GM21390 (cell line): ENCODE data around the gene TBC1D21.

Experiments used
- ATAC-seq: cut with Tn5 transposase; IDR thresholded peaks from one replicate; pipeline ENCODE4 v1.9.1; 2021; ENCODE audit not compliant: unreplicated experiment

The TBC1D21 gene, protein sequence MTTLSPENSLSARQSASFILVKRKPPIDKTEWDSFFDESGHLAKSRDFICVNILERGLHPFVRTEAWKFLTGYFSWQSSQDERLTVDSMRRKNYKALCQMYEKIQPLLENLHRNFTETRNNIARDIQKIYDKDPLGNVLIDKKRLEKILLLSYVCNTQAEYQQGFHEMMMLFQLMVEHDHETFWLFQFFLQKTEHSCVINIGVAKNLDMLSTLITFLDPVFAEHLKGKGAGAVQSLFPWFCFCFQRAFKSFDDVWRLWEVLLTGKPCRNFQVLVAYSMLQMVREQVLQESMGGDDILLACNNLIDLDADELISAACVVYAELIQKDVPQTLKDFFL

DNA sequence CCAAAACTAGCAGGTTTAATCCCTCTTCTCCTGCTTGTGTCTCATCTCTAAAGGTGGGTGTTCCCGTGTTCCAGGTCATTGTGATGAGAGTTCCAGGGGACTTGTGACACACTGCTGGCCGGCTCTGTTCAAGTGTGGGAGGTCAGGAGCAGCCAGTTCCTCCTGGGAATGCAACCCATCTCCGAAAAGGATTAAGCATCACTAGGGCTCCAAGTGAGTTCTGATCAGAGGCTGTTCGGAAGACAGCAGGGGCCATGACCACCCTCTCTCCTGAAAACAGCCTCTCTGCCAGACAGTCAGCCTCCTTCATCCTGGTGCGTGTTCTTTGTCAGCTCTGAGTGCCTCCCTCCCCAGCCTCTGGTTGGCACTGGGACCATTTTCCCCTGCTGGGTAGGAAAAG is at the start of gene TBC1D21:
TSS of gene TBC1D21 (plus strand) at position 109 of the 400 bp plus-strand sequence. CDS start at position 255, 146 bp downstream.
- ATAC-seq = no peak

- ATAC-seq = no peak
Measured at GRCh38 chr15:73826711-73827251, 46.6 kb upstream of the TBC1D21 start.

DNA sequence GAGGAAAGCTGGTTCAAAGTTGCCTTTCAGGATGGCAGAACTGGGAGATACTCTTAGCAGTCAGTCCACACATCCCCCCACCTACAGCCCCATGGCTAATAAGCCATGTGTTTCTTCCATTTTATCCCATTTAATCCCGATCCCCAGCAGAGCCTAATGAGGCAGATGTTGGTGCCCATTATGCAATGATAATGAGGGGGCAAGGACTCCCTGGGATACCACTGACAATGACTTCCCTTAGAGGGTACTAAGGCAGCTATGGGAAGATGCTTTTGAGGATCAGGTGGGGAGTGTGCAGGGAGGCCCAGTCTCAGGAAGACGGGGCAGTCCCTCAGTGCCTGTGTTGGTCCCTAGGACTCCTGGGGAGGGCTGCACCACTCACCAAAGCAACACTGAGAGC is 43.8 kb upstream of the TBC1D21 start:
- ATAC-seq = no peak

DNA sequence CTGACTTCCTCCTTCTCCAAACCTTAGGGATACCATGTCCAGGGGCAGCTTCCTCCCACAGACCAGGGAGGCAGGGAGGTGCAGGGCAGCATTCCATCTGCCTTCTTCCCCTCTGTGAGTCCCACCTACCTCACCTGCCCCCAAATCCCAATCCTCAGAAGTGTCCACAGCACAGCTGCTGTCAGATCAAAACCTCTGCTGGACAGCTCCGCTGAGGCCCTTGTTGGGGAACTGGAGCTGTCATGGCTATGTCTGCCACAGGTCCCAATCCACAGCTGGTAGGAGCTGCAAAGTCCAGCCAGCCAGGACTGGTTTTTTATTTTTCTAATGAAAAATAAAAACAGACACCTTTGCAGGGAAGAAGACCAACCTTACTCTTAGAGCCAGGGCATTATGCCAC is 40.7 kb upstream of the TBC1D21 start:
- ATAC-seq = no peak

- no peak for ATAC-seq
Measured at GRCh38 chr15:73836845-73837244, 36.5 kb upstream of the TBC1D21 start.

DNA sequence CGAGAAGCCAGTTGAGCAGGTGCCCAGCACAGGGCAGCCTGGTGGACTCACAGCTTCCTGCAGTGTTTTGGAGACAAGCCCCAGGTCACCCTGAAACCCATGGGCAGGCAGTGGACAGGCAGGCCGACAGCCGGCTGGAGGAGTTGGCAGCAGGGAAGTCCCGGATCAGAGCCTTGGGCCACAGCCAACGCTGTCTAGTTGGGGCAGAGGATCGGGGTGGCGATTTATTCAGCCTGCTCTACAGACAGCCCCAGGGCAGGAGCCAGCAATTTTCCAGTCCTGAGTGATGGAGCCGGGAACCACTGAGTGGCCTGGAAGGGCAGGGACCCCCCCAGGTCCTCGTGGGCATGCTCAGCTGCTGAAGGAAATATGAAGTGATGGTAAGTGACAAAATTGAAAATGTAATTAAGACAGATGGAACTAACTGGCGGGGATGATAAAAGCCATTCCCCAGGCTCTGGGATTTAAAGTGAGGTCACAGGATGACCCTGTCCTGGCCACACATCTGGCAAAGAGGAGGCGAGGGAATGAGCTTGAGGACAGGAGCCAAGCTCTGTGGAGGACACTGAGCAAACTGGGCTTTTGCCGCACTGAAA is 34.4 kb upstream of the TBC1D21 start:
- ATAC-seq = no peak

- no peak for ATAC-seq
Measured at GRCh38 chr15:73839699-73840377, 33.5 kb upstream of the TBC1D21 start.

DNA sequence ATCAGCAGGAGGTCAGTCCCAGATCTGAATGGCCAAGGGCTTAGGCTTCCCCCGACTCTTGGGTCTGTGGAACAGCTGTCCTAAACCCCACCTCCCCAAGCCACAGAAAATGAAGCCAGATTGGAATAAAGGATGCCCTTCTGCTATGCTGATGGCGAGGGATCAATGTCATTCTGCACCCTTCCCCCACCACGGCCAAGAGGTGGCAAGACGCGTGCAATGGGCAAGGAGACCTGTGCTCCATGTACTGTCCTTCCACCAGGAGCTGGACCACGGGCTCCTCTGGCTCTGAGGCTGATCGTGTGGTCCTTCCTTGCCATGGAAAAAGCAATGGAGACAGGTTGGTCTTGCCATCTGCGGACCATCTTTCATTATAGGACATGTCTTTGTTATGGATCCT is 32.6 kb upstream of the TBC1D21 start:
- no peak for ATAC-seq

DNA sequence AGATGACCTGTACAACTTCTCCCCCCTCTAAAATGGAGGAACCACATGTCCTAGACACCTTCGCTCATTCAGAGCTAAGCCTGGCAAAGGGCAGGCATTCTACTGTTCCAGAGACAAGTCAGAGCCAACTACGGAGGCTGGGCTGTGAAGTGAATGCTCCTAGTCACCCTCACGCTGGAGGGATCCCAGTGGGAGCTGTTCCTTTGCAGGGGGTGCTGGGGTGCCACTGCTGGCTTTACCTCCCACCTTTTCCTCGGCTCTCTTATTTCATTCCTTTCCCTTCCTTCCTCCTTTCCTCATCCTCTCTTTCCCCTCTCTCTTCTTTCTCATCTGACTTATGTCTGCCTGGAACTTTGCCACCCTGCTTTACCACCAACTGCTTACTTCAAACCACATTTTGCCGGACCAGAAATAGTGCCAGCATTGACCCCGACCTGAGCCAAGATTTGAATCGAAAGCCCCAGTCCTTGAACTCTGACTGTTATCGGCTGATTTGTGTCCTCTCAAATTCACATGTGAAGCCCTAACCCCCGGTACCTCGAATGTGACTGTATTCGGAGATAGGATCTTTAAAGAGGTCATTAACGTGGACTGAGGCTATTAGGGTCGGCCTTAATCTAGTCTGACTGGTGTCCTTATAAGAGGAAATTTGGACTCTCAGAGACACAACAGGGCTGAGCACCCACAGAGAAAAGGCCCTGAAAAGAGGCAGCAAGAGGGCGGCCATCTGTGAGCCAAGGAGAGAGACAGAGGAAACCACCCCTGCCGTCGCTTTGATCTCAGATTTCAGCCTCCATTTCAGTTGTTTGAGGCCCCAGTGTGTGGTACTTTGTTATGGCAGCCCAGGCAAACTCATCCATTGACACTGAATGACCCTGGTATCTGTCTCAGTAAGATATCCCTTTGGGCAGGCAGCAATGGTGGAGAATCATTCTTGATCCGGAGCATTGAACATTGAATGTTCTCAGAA is 31.3 kb upstream of the TBC1D21 start:
- ATAC-seq = no peak

- no peak for ATAC-seq
Measured at GRCh38 chr15:73843787-73844186, 29.6 kb upstream of the TBC1D21 start.

- no peak for ATAC-seq
Measured at GRCh38 chr15:73844356-73844755, 29.0 kb upstream of the TBC1D21 start.

- no peak for ATAC-seq
Measured at GRCh38 chr15:73845507-73845906, 27.9 kb upstream of the TBC1D21 start.

- ATAC-seq = no peak
Measured at GRCh38 chr15:73845907-73846306, 27.5 kb upstream of the TBC1D21 start.

DNA sequence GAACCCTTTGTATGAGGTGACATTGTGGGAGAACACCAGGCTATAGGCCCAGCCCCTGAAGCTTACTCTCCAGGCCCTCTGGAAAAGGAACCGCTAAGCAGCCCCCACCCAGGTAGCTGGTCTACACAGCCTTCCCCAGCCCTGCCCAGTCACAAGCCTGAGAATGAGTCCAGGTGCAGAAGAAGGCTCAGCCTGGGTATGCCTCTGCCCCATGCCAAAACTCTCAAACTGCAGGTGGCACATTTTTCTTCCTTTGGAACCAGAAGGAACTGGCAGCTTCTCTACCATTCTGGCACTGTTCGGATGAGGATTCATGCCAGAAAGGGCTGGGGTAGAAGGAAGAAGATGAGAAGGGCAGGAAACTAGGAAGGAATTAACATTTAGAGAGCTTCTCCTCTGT is 23.7 kb upstream of the TBC1D21 start:
- no peak for ATAC-seq

DNA sequence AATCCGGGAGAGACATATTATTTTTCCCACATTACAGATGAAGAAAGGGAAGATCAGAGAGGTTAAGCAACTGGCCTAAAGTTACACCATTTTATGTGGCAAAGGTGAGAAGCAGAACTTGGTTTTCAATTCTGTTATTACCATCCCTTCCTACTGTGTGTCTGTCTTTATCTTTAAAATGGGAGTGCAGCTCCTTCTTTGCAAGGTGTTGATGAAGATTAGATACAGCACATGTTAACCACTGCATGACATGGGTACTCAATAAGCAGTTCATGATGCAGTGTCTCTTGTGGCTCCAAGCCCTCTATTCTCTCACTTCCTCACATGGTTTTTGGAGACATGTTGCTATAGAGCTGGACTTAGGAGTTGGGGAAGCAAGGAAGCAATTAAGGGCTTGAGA is 23.1 kb upstream of the TBC1D21 start:
- no peak for ATAC-seq

DNA sequence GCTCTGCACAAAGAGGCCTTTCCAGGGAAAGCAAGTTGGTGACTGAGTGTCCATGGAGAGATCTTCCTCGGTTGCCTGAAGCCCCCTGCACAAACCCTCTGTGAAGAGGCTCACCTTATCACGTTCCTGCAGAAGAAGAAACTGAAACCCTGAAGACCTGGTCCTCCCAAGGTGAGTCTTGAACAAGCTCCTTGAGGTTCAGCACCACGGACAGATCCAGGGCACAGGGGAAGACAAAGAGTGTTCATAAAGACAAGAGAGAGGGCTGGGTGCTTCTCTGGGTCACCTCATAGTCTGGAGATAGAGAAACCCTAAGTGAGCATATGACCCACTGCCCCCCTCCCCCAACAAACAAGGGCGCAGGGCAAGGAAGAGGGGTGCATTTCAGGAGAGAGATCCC is 21.7 kb upstream of the TBC1D21 start:
- no peak for ATAC-seq

GRCh38 chr15:73852507-73852906 is 20.9 kb upstream of the TBC1D21 start:
- no peak for ATAC-seq

- no peak for ATAC-seq
Measured at GRCh38 chr15:73854265-73854664, 19.1 kb upstream of the TBC1D21 start.

GRCh38 chr15:73856458-73857192 is 16.7 kb upstream of the TBC1D21 start:
- ATAC-seq = no peak
